CMK (cell line): ENCODE data around the gene R3HDML.
"Not testable (repeated sequence)": the region's sequence is repeated elsewhere in the genome, so short reads cannot be mapped to it uniquely, and the experiment has no call there.

Experiments used
- DNase-seq: peaks from one replicate; pipeline ENCODE4 v3.0.0-alpha.2; 2010; ENCODE audit warnings: low read depth

The R3HDML gene

GRCh38 chr20:44328428-44328827 is 8.4 kb upstream of the R3HDML start:
- no peak for DNase-seq

- DNase-seq: no peak
Measured at GRCh38 chr20:44331201-44331600, 5.6 kb upstream of the R3HDML start.

GRCh38 chr20:44334306-44334705 is 2.5 kb upstream of the R3HDML start:
- DNase-seq: no peak

GRCh38 chr20:44334709-44335108 is 2.1 kb upstream of the R3HDML start:
- no peak for DNase-seq

- no peak for DNase-seq
Measured at GRCh38 chr20:44335675-44336074, 1.2 kb upstream of the R3HDML start.

GRCh38 chr20:44336086-44336485 is 757 bp upstream of the R3HDML start:
- no peak for DNase-seq

- DNase-seq: no peak
Measured at GRCh38 chr20:44342248-44342647, 5.4 kb downstream of the R3HDML start.

- no peak for DNase-seq
Measured at GRCh38 chr20:44343162-44343675, 6.4 kb downstream of the R3HDML start.

GRCh38 chr20:44344723-44345122 is 7.9 kb downstream of the R3HDML start:
- no peak for DNase-seq

GRCh38 chr20:44345147-44345546 is 8.3 kb downstream of the R3HDML start:
- DNase-seq: no peak

GRCh38 chr20:44345941-44346340 is 9.1 kb downstream of the R3HDML start:
- DNase-seq: not testable (repeated sequence)

- DNase-seq: no peak
Measured at GRCh38 chr20:44348168-44348659, 11.4 kb downstream of the R3HDML start.

GRCh38 chr20:44349349-44349748 is 12.5 kb downstream of the R3HDML start:
- DNase-seq: no peak

GRCh38 chr20:44350567-44350966 is 13.7 kb downstream of the R3HDML start:
- no peak for DNase-seq

GRCh38 chr20:44354979-44355497 is 18.2 kb downstream of the R3HDML start:
- no peak for DNase-seq

GRCh38 chr20:44355498-44356352 is 18.9 kb downstream of the R3HDML start, which contains the start of gene HNF4A:
Gene HNF4A, plus strand, starts transcription at chr20:44355699. Its CDS starts 106 bp downstream, at chr20:44355805.
- DNase-seq: no peak

- no peak for DNase-seq
Measured at GRCh38 chr20:44356353-44356723, 19.5 kb downstream of the R3HDML start.

GRCh38 chr20:44357020-44357419 is 20.2 kb downstream of the R3HDML start:
- no peak for DNase-seq

GRCh38 chr20:44357555-44358125 is 20.8 kb downstream of the R3HDML start:
- no peak for DNase-seq

- no peak for DNase-seq
Measured at GRCh38 chr20:44358776-44359175, 21.9 kb downstream of the R3HDML start.

- DNase-seq: no peak
Measured at GRCh38 chr20:44360221-44360620, 23.4 kb downstream of the R3HDML start.

GRCh38 chr20:44361021-44361420 is 24.2 kb downstream of the R3HDML start:
- no peak for DNase-seq

GRCh38 chr20:44362466-44362940 is 25.7 kb downstream of the R3HDML start:
- no peak for DNase-seq
